H9 (cell line): ENCODE data around the gene GPR37L1. TPM values are rescaled to one million over a fixed set of nuclear protein-coding genes. Genes with fewer than 3 reads are reported as not detected.
A peak's percentile ranks its signal among the peaks of the same experiment; 100 is the strongest.

Experiments used
- DNase-seq: peaks from one replicate; pipeline ENCODE4 v3.0.0-alpha.2; 2017
- H2AFZ ChIP-seq: one replicate; pipeline ENCODE4 v1.6.1; 2013; ENCODE audit warnings: mild to moderate bottlenecking, low read length, control low read depth, moderate library complexity
- H2AK5ac ChIP-seq: 2 replicates; pipeline ENCODE4 v1.6.1; 2013; ENCODE audit warnings: low read length, control low read depth, mixed read lengths; ENCODE audit not compliant: insufficient read length
- H2BK120ac ChIP-seq: one replicate; pipeline ENCODE4 v1.6.1; 2013; ENCODE audit warnings: low read depth, mild to moderate bottlenecking, low read length, control low read depth, inconsistent platforms; ENCODE audit not compliant: poor library complexity, severe bottlenecking
- H2BK12ac ChIP-seq: 2 replicates; pipeline ENCODE4 v1.6.1; 2013; ENCODE audit warnings: low read length, control low read depth, mixed read lengths, low read depth; ENCODE audit not compliant: insufficient read length
- H2BK15ac ChIP-seq: 2 replicates; pipeline ENCODE4 v1.6.1; 2013; ENCODE audit warnings: low read depth, low read length, control low read depth
- H2BK20ac ChIP-seq: one replicate; pipeline ENCODE4 v1.6.1; 2013; ENCODE audit warnings: low read depth, mild to moderate bottlenecking, low read length, control low read depth, inconsistent platforms; ENCODE audit not compliant: poor library complexity, severe bottlenecking
- H2BK5ac ChIP-seq: 2 replicates; pipeline ENCODE4 v1.6.1; 2013; ENCODE audit warnings: low read length, control low read depth, mixed read lengths; ENCODE audit not compliant: insufficient read length
- H3K14ac ChIP-seq: 2 replicates; pipeline ENCODE4 v1.6.1; 2013; ENCODE audit warnings: low read length, control low read depth; ENCODE audit not compliant: insufficient read depth
- H3K18ac ChIP-seq: 2 replicates; pipeline ENCODE4 v1.6.1; 2013; ENCODE audit warnings: low read depth, mild to moderate bottlenecking, mixed read lengths, low read length, control low read depth; ENCODE audit not compliant: insufficient read length
- H3K23ac ChIP-seq: 2 replicates; pipeline ENCODE4 v1.6.1; 2013; ENCODE audit warnings: low read length, control low read depth, mixed read lengths, low read depth; ENCODE audit not compliant: insufficient read length
- H3K23me2 ChIP-seq: 2 replicates; pipeline ENCODE4 v1.6.1; 2013; ENCODE audit warnings: low read depth, mild to moderate bottlenecking, mixed read lengths, low read length, control low read depth; ENCODE audit not compliant: insufficient read length, poor library complexity, severe bottlenecking
- H3K27ac ChIP-seq: 2 replicates; pipeline ENCODE4 v1.5.1; 2013; ENCODE audit warnings: low read length, control low read depth, mixed read lengths, low read depth; ENCODE audit not compliant: insufficient read length
- H3K27me3 ChIP-seq: 2 replicates; pipeline ENCODE4 v1.6.1; 2013; ENCODE audit warnings: low read length, control low read depth, inconsistent platforms; ENCODE audit not compliant: insufficient read depth
- H3K4ac ChIP-seq: 2 replicates; pipeline ENCODE4 v1.6.1; 2013; ENCODE audit warnings: low read depth, mild to moderate bottlenecking, control low read depth, inconsistent platforms, low read length, moderate library complexity
- H3K4me1 ChIP-seq: 2 replicates; pipeline ENCODE4 v1.6.1; 2013; ENCODE audit warnings: low read length, control low read depth, inconsistent platforms; ENCODE audit not compliant: insufficient read depth
- H3K4me2 ChIP-seq: 2 replicates; pipeline ENCODE4 v1.6.1; 2013; ENCODE audit warnings: low read length, control low read depth, mixed read lengths; ENCODE audit not compliant: insufficient read length, insufficient read depth
- H3K56ac ChIP-seq: 2 replicates; pipeline ENCODE4 v1.6.1; 2013; ENCODE audit warnings: low read depth, mild to moderate bottlenecking, mixed read lengths, low read length, control low read depth; ENCODE audit not compliant: insufficient read length
- H3K79me1 ChIP-seq: 2 replicates; pipeline ENCODE4 v1.6.1; 2013; ENCODE audit warnings: low read depth, mild to moderate bottlenecking, moderate library complexity, low read length, control low read depth, inconsistent platforms; ENCODE audit not compliant: insufficient read depth, poor library complexity, severe bottlenecking
- H3K79me2 ChIP-seq: 2 replicates; pipeline ENCODE4 v1.6.1; 2013; ENCODE audit warnings: low read length, control low read depth, inconsistent platforms; ENCODE audit not compliant: insufficient read depth
- H3K9ac ChIP-seq: 2 replicates; pipeline ENCODE4 v1.6.1; 2013; ENCODE audit warnings: low read length, control low read depth, mixed read lengths; ENCODE audit not compliant: insufficient read length; ENCODE audit errors: extremely low read depth
- H3K9me3 ChIP-seq: one replicate; pipeline ENCODE4 v1.6.1; 2013; ENCODE audit warnings: low read depth, low read length, inconsistent platforms; ENCODE audit not compliant: control insufficient read depth
- H3T11ph ChIP-seq: one replicate; pipeline ENCODE4 v1.6.1; 2013; ENCODE audit warnings: mild to moderate bottlenecking, low read length, control low read depth, inconsistent platforms
- H4K20me1 ChIP-seq: one replicate; pipeline ENCODE4 v1.6.1; 2013; ENCODE audit not compliant: control insufficient read depth, insufficient read length, insufficient read depth
- H4K5ac ChIP-seq: 2 replicates; pipeline ENCODE4 v1.6.1; 2013; ENCODE audit warnings: low read depth, mild to moderate bottlenecking, mixed read lengths, low read length, control low read depth; ENCODE audit not compliant: insufficient read length
- H4K8ac ChIP-seq: replicated peaks from 2 replicates; pipeline ENCODE4 v1.6.1; 2013; ENCODE audit warnings: low read length, control low read depth, mixed read lengths, low read depth; ENCODE audit not compliant: insufficient read length
- H4K91ac ChIP-seq: 2 replicates; pipeline ENCODE4 v1.6.1; 2013; ENCODE audit warnings: low read depth, mild to moderate bottlenecking, moderate library complexity, mixed read lengths, low read length, control low read depth; ENCODE audit not compliant: insufficient read length
- H3K27ac Mint-ChIP-seq, 3 experiments: 2 replicates in 2 of 3; 3 replicates in 1 of 3; pipeline ENCODE4 v1.8.0; 2020 to 2021; ENCODE audit warnings: mixed read lengths in 3 of 3, mild to moderate bottlenecking in 1 of 3, moderate library complexity in 1 of 3
- H3K27me3 Mint-ChIP-seq: 2 replicates; pipeline ENCODE4 v1.8.0; 2021; ENCODE audit warnings: low read depth, mild to moderate bottlenecking, moderate library complexity, mixed read lengths
- H3K36me3 Mint-ChIP-seq, 3 experiments: 2 replicates in 2 of 3; 3 replicates in 1 of 3; pipeline ENCODE4 v1.8.0; 2020 to 2021; ENCODE audit warnings: low read depth in 3 of 3, mixed read lengths in 3 of 3; ENCODE audit not compliant: insufficient read depth in 1 of 3
- H3K4me1 Mint-ChIP-seq, 2 experiments: 2 replicates each; pipeline ENCODE4 v1.8.0; 2020; ENCODE audit warnings: mixed read lengths in 2 of 2
- H3K4me3 Mint-ChIP-seq, 2 experiments: 2 replicates in 1 of 2; 3 replicates in 1 of 2; pipeline ENCODE4 v1.8.0; 2020 to 2021; ENCODE audit warnings: mild to moderate bottlenecking in 2 of 2, mixed read lengths in 2 of 2, moderate library complexity in 1 of 2
- H3K9me3 Mint-ChIP-seq, 2 experiments: 2 replicates in 1 of 2; 3 replicates in 1 of 2; pipeline ENCODE4 v1.8.0; 2020; ENCODE audit warnings: mild to moderate bottlenecking in 2 of 2, mixed read lengths in 2 of 2, moderate library complexity in 1 of 2
- WGBS: extraction: QIAGEN DNeasy Blood & Tissue Kit; methylation state at CpG from one replicate; pipeline ENCODE4 v1.1.7; 2013; ENCODE audit warnings: missing lambda C conversion rate, low lambda C conversion rate, mixed read lengths; ENCODE audit not compliant: insufficient read length; ENCODE audit errors: extremely low coverage; 5-methylcytosine and 5-hydroxymethylcytosine counted together
- total RNA-seq: library from RNA; stranded (reverse); gene quantifications from 2 replicates; pipeline ENCODE4 v1.2.1, GENCODE V29; 2021
- TF ChIP-seq, protein P1 (sequence below): fragments of 200-600 bp; sonication (generic); conservative IDR thresholded peaks from 3 replicates; pipeline ENCODE4 v1.8.0; 2021; ENCODE audit warnings: antibody characterized with exemption, mild to moderate bottlenecking

The GPR37L1 gene
- total RNA-seq, 1 experiment from 2014 or later = 0.11 TPM

GRCh38 chr1:202143011-202143767 lies 20.5 kb downstream of the GPR37L1 start:
- no peak overlapping the region for H3K18ac ChIP-seq
- H3K4me1 ChIP-seq = peaks cover 3% of the 10 kb centered on the region; the same call in 1 of the 2 replicates
- Mint-ChIP-seq H3K4me1 (peaks cover 21 to 28% of the 10 kb centered on the region in 2 experiments), H3K9me3 (no peaks in the 10 kb centered on the region), H3K4me3 (peak overlapping the region; percentile 83 to 86), H3K36me3 (peaks cover 3 to 4% (median 4%) of the 10 kb centered on the region in 3 experiments; a peak in 4 of 7 replicates), H3K27ac (peak overlapping the region; percentile 24 to 79 (median 46); a peak in 5 of 7 replicates), H3K27me3 (peaks cover 13% of the 10 kb centered on the region)
- H2BK5ac ChIP-seq = no peak overlapping the region
- H3K79me1 ChIP-seq = peaks cover 11% of the 10 kb centered on the region
- no peak overlapping the region for H4K5ac ChIP-seq
- TF ChIP-seq, protein P1, sequence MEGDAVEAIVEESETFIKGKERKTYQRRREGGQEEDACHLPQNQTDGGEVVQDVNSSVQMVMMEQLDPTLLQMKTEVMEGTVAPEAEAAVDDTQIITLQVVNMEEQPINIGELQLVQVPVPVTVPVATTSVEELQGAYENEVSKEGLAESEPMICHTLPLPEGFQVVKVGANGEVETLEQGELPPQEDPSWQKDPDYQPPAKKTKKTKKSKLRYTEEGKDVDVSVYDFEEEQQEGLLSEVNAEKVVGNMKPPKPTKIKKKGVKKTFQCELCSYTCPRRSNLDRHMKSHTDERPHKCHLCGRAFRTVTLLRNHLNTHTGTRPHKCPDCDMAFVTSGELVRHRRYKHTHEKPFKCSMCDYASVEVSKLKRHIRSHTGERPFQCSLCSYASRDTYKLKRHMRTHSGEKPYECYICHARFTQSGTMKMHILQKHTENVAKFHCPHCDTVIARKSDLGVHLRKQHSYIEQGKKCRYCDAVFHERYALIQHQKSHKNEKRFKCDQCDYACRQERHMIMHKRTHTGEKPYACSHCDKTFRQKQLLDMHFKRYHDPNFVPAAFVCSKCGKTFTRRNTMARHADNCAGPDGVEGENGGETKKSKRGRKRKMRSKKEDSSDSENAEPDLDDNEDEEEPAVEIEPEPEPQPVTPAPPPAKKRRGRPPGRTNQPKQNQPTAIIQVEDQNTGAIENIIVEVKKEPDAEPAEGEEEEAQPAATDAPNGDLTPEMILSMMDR = no peak
- peaks cover 13% of the 10 kb centered on the region; the same call in 1 of the 2 replicates for H3K79me2 ChIP-seq
- H4K20me1 ChIP-seq = no peaks in the 10 kb centered on the region
- H2AFZ ChIP-seq = no peak overlapping the region
- no peak overlapping the region for H2BK15ac ChIP-seq
- no peak overlapping the region for H4K8ac ChIP-seq
- no peak overlapping the region for H2AK5ac ChIP-seq
- peak overlapping the region; percentile 74 for H3K4me2 ChIP-seq
- no peaks in the 10 kb centered on the region for H3K9me3 ChIP-seq
- H2BK20ac ChIP-seq = no peak overlapping the region
- DNase-seq = no peak
- no peak overlapping the region for H3T11ph ChIP-seq
- peaks cover 14% of the 10 kb centered on the region for H3K23me2 ChIP-seq
- no peak overlapping the region for H4K91ac ChIP-seq
- H3K27ac ChIP-seq = no peak overlapping the region
- no peak overlapping the region for H2BK120ac ChIP-seq
- no CpG with 5 or more reads among the region's 17 CpGs for WGBS
- no peak overlapping the region for H2BK12ac ChIP-seq
- no peaks in the 10 kb centered on the region; the same call in 1 of the 2 replicates for H3K27me3 ChIP-seq
- H3K23ac ChIP-seq = no peak overlapping the region
- H3K4ac ChIP-seq = no peak overlapping the region
- no peak overlapping the region for H3K56ac ChIP-seq
- H3K14ac ChIP-seq = no peak overlapping the region
- H3K9ac ChIP-seq = peak overlapping the region; percentile 35
